ENCODE data around the gene PDIA5. TPM values are rescaled to one million over a fixed set of nuclear protein-coding genes. Genes with fewer than 3 reads are reported as not detected.

The PDIA5 gene
- total and polyA plus RNA-seq, 2 donors (not counting 1 experiment from before 2014, with no cell fraction given), result 2.6 to 3.8 TPM

GRCh38 chr3:123188058-123188457, 121.2 kb downstream of the PDIA5 start:
- no peaks in the 10 kb centered on the region for H3K4me1 Mint-ChIP-seq
- H3K27me3 Mint-ChIP-seq, result no peaks in the 10 kb centered on the region
- Histone ChIP-seq H3K27me3 (replicated peaks in 1 of 4; ENCODE audit: control extremely low read depth in 1 of 4, control insufficient read depth in 3 of 4, insufficient read depth in 4 of 4, low read length in 3 of 4) (no peaks in the 10 kb centered on the region), H3K4me3 (ENCODE audit: control extremely low read depth in 1 of 5, extremely low read depth in 1 of 5, insufficient read depth in 1 of 5, low read depth in 2 of 5, low read length in 4 of 5) (no peak overlapping the region), H3K79me2 (ENCODE audit: control insufficient read depth, insufficient read depth, low read length) (no peaks in the 10 kb centered on the region), H3K9me3 (ENCODE audit: control extremely low read depth in 1 of 3, control insufficient read depth in 2 of 3, insufficient read depth in 1 of 3, low read length in 2 of 3) (no peaks in the 10 kb centered on the region), H4K20me1 (ENCODE audit: control insufficient read depth, insufficient read depth, low read length, poor library complexity, severe bottlenecking) (no peaks in the 10 kb centered on the region), H3K4me1 (ENCODE audit: control insufficient read depth in 2 of 2, insufficient read depth in 2 of 2, low read length in 2 of 2) (no peaks in the 10 kb centered on the region), H3K27ac (ENCODE audit: low read length in 2 of 2) (no peak overlapping the region), H3K36me3 (replicated peaks in 1 of 2; ENCODE audit: control extremely low read depth in 1 of 2, control insufficient read depth in 1 of 2, extremely low read depth in 1 of 2, insufficient read depth in 2 of 2, low read length in 1 of 2) (no peaks in the 10 kb centered on the region), H2AFZ (ENCODE audit: insufficient read depth, low read depth, low read length, poor library complexity, severe bottlenecking) (no peak overlapping the region), H3K9ac (ENCODE audit: low read length) (no peak overlapping the region), H3K4me2 (replicated peaks; ENCODE audit: low read depth, low read length, poor library complexity, severe bottlenecking) (no peak overlapping the region)
- H3K27ac Mint-ChIP-seq, result no peak overlapping the region
- ChIA-PET CTCF (no interaction called here), POLR2A (no interaction called here)
- ATAC-seq (ENCODE audit: low read depth) (no peak), DNase-seq (no peak)
- 100% methylated on average over 1 of the region's 6 CpGs for WGBS (ENCODE audit: insufficient coverage)
- no peak overlapping the region for H3K4me3 Mint-ChIP-seq
- peaks cover 2% of the 10 kb centered on the region for H3K9me3 Mint-ChIP-seq (ENCODE audit: insufficient read depth)
- intact Hi-C loops (cut with micrococcal nuclease), result no loop called here
- TF ChIP-seq EZH2 (IDR thresholded peaks at IDR 0.05; ENCODE audit: borderline replicate concordance, insufficient read depth, low read depth, low read length, poor library complexity, severe bottlenecking) (no peak), CTCF (IDR thresholded peaks at IDR 0.05) (no peak)

GRCh38 chr3:123193448-123194101, 126.8 kb downstream of the PDIA5 start:
- no peak overlapping the region for H3K4me3 Mint-ChIP-seq

More at GRCh38 chr3:123193448-123194101, 126.8 kb downstream of the PDIA5 start:
- Mint-ChIP-seq H3K9me3 (ENCODE audit: insufficient read depth) (peaks cover 2% of the 10 kb centered on the region), H3K4me1 (no peaks in the 10 kb centered on the region), H3K27me3 (no peaks in the 10 kb centered on the region), H3K27ac (no peak overlapping the region)
- H3K4me3 ChIP-seq (ENCODE audit: control extremely low read depth in 1 of 5, extremely low read depth in 1 of 5, insufficient read depth in 1 of 5, low read depth in 2 of 5, low read length in 4 of 5), result no peak overlapping the region
- H3K4me2 ChIP-seq (replicated peaks; ENCODE audit: low read depth, low read length, poor library complexity, severe bottlenecking), result no peak overlapping the region
- ChIA-PET CTCF (no interaction called here), POLR2A (no interaction called here)
- intact Hi-C loops (cut with micrococcal nuclease), result no loop called here
- DNase-seq (no peak), ATAC-seq (ENCODE audit: low read depth) (no peak)
- H3K27me3 ChIP-seq (replicated peaks in 1 of 4; ENCODE audit: control extremely low read depth in 1 of 4, control insufficient read depth in 3 of 4, insufficient read depth in 4 of 4, low read length in 3 of 4), result no peaks in the 10 kb centered on the region
- TF ChIP-seq CTCF (IDR thresholded peaks at IDR 0.05), result no peak
- TF ChIP-seq EZH2 (IDR thresholded peaks at IDR 0.05; ENCODE audit: borderline replicate concordance, insufficient read depth, low read depth, low read length, poor library complexity, severe bottlenecking), result no peak
- WGBS (ENCODE audit: insufficient coverage), result 76% methylated on average over 3 of the region's 5 CpGs
- no peaks in the 10 kb centered on the region for H3K4me1 ChIP-seq (ENCODE audit: control insufficient read depth in 2 of 2, insufficient read depth in 2 of 2, low read length in 2 of 2)
- H3K9ac ChIP-seq (ENCODE audit: low read length), result no peak overlapping the region
- H2AFZ ChIP-seq (ENCODE audit: insufficient read depth, low read depth, low read length, poor library complexity, severe bottlenecking), result no peak overlapping the region
- H4K20me1 ChIP-seq (ENCODE audit: control insufficient read depth, insufficient read depth, low read length, poor library complexity, severe bottlenecking), result no peaks in the 10 kb centered on the region
- H3K9me3 ChIP-seq (ENCODE audit: control extremely low read depth in 1 of 3, control insufficient read depth in 2 of 3, insufficient read depth in 1 of 3, low read length in 2 of 3), result peaks cover 0 to 6% (median 0%) of the 10 kb centered on the region in 3 donors
- H3K27ac ChIP-seq (ENCODE audit: low read length in 2 of 2), result no peak overlapping the region
- no peaks in the 10 kb centered on the region for H3K79me2 ChIP-seq (ENCODE audit: control insufficient read depth, insufficient read depth, low read length)
- H3K36me3 ChIP-seq (replicated peaks in 1 of 2; ENCODE audit: control extremely low read depth in 1 of 2, control insufficient read depth in 1 of 2, extremely low read depth in 1 of 2, insufficient read depth in 2 of 2, low read length in 1 of 2), result no peaks in the 10 kb centered on the region
